ENCODE results near the gene CCDC157. TPM values are rescaled to one million over a fixed set of nuclear protein-coding genes. Genes with fewer than 3 reads are reported as not detected.
A peak's percentile ranks its signal among the peaks of the same experiment; 100 is the strongest.

CCDC157 gene
- total RNA-seq, 2 experiments from 2014 or later, result 2.1 to 2.9 TPM

- ChIA-PET CTCF (interaction anchor here (1.1 to 4.5 kb wide), 5 partner anchors 8 to 769 kb away, joined by 3 to 28 read pairs (median 4); partner anchors contain the start of genes CASTOR1 and RNF215), POLR2A (interaction anchor here (0.6 to 1.6 kb wide), 5 partner anchors 10 to 31 kb away, joined by 3 to 6 read pairs (median 3); partner anchors contain the start of gene TBC1D10A)
- peaks cover 12% of the 10 kb centered on the region for H3K36me3 Mint-ChIP-seq
- peaks cover 91% of the 10 kb centered on the region for H3K4me1 Mint-ChIP-seq (ENCODE audit: low read depth)
- no peak overlapping the region for H3K4me3 Mint-ChIP-seq
- no peaks in the 10 kb centered on the region for H3K9me3 Mint-ChIP-seq
- H3K27ac Mint-ChIP-seq, result peak overlapping the region; percentile 84
- intact Hi-C loops (cut with micrococcal nuclease), result no loop called here
- DNase-seq, result peak; percentile 44
- no peaks in the 10 kb centered on the region for H3K27me3 Mint-ChIP-seq
Observed at GRCh38 chr22:30315962-30316576, 40.7 kb upstream of the CCDC157 start.

DNA sequence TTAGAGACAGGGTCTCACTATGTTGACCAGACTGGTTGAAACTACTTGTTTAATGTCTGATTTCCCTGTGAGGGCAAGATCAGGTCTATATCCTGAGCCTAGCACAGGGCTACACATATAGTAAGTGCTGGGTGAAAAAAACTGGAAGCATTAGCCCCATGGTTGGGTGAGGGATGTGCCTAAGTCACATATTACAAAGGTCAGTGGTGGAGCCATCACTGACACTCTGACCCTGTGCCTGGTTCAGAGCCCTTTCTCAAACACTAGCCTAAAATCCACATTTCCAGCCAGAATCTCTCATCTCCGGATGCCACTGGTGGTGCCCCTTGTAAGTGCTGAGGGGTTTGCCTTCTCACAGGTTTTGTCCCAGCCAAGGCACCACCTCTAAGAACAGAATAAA lies 39.0 kb upstream of the CCDC157 start:
- Mint-ChIP-seq H3K4me1 (ENCODE audit: low read depth) (peaks cover 84% of the 10 kb centered on the region), H3K27ac (peak overlapping the region; percentile 49), H3K9me3 (no peaks in the 10 kb centered on the region), H3K27me3 (no peaks in the 10 kb centered on the region), H3K4me3 (no peak overlapping the region), H3K36me3 (peaks cover 12% of the 10 kb centered on the region)
- ChIA-PET CTCF (interaction anchor here (1.8 kb wide), 1 partner anchor 69 kb away, joined by 4 read pairs; the partner anchor contains the start of gene RNF215), POLR2A (no interaction called here)
- DNase-seq, result no peak
- intact Hi-C loops (cut with micrococcal nuclease), result no loop called here

- H3K4me1 Mint-ChIP-seq (ENCODE audit: low read depth), result peaks cover 84% of the 10 kb centered on the region
- ChIA-PET POLR2A (interaction anchor here (0.5 kb wide), 1 partner anchor 94 kb away, joined by 3 read pairs; no protein-coding TSS in a partner anchor), CTCF (interaction anchor here (11.4 kb wide), 1 partner anchor 30 kb away, joined by 117 read pairs; the partner anchor contains the start of gene CASTOR1)
- intact Hi-C loops (cut with micrococcal nuclease), result no loop called here
- no peak for DNase-seq
- H3K36me3 Mint-ChIP-seq, result peaks cover 9% of the 10 kb centered on the region
- no peaks in the 10 kb centered on the region for H3K27me3 Mint-ChIP-seq
- no peaks in the 10 kb centered on the region for H3K9me3 Mint-ChIP-seq
- peak overlapping the region; percentile 49 for H3K27ac Mint-ChIP-seq
- no peak overlapping the region for H3K4me3 Mint-ChIP-seq
Observed at GRCh38 chr22:30318799-30319419, 37.9 kb upstream of the CCDC157 start.

- POLR2A ChIA-PET, result no interaction called here
- H3K9me3 Mint-ChIP-seq, result no peaks in the 10 kb centered on the region
- no peak for DNase-seq
- intact Hi-C loops (cut with micrococcal nuclease), result no loop called here
- CTCF ChIA-PET, result interaction anchor here (1.3 to 11.4 kb wide), 3 partner anchors 15 to 105 kb away, joined by 3 to 117 read pairs (median 3); partner anchors contain the start of genes CASTOR1 and MTFP1
- no peak overlapping the region for H3K4me3 Mint-ChIP-seq
- peak overlapping the region; percentile 10 for H3K27ac Mint-ChIP-seq
- H3K36me3 Mint-ChIP-seq, result peaks cover 9% of the 10 kb centered on the region
- H3K4me1 Mint-ChIP-seq (ENCODE audit: low read depth), result peaks cover 84% of the 10 kb centered on the region
- no peaks in the 10 kb centered on the region for H3K27me3 Mint-ChIP-seq
Observed at GRCh38 chr22:30320021-30320556, 36.7 kb upstream of the CCDC157 start.

- H3K27ac Mint-ChIP-seq, result no peak overlapping the region
- H3K4me3 Mint-ChIP-seq, result no peak overlapping the region
- no peaks in the 10 kb centered on the region for H3K9me3 Mint-ChIP-seq
- no peak for DNase-seq
- H3K27me3 Mint-ChIP-seq, result no peaks in the 10 kb centered on the region
- H3K36me3 Mint-ChIP-seq, result peaks cover 11% of the 10 kb centered on the region
- ChIA-PET CTCF (interaction anchor here (0.7 to 11.4 kb wide), 5 partner anchors 14 to 101 kb away, joined by 3 to 117 read pairs (median 3); partner anchors contain the start of genes CASTOR1 and SF3A1), POLR2A (no interaction called here)
- intact Hi-C loops (cut with micrococcal nuclease), result no loop called here
- H3K4me1 Mint-ChIP-seq (ENCODE audit: low read depth), result peaks cover 78% of the 10 kb centered on the region
Observed at GRCh38 chr22:30321461-30321860, 35.3 kb upstream of the CCDC157 start.

DNA sequence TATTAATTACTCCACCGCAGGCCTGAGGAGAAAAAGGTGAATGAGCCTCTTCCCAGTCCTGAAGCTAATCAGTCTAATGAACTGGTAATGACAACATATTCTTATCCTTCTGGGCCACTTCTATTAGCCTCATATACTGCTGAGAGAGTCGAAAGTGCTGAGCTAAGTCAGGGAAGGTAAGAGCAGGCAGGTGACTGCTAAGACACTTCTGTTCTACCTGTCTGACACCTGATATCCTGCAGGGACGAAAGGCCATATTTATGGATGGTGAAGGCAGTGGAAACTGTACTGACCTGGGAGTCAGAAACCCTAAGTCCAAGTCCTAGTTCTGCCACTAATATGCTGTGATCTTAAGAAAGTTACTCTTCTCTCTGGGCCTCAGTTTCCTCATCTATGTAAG lies 33.6 kb upstream of the CCDC157 start:
- ChIA-PET CTCF (interaction anchor here (0.6 to 11.4 kb wide), 3 partner anchors 7 to 56 kb away, joined by 3 to 117 read pairs (median 9); partner anchors contain the start of gene CASTOR1), POLR2A (interaction anchor here (0.7 to 0.9 kb wide), 3 partner anchors 9 to 15 kb away, joined by 3 to 4 read pairs (median 3); no protein-coding TSS in a partner anchor)
- Mint-ChIP-seq H3K36me3 (peaks cover 11% of the 10 kb centered on the region), H3K27ac (peak overlapping the region; percentile 78), H3K27me3 (no peaks in the 10 kb centered on the region), H3K4me3 (no peak overlapping the region), H3K9me3 (no peaks in the 10 kb centered on the region), H3K4me1 (ENCODE audit: low read depth) (peaks cover 76% of the 10 kb centered on the region)
- intact Hi-C loops (cut with micrococcal nuclease), result no loop called here
- no peak for DNase-seq

DNA sequence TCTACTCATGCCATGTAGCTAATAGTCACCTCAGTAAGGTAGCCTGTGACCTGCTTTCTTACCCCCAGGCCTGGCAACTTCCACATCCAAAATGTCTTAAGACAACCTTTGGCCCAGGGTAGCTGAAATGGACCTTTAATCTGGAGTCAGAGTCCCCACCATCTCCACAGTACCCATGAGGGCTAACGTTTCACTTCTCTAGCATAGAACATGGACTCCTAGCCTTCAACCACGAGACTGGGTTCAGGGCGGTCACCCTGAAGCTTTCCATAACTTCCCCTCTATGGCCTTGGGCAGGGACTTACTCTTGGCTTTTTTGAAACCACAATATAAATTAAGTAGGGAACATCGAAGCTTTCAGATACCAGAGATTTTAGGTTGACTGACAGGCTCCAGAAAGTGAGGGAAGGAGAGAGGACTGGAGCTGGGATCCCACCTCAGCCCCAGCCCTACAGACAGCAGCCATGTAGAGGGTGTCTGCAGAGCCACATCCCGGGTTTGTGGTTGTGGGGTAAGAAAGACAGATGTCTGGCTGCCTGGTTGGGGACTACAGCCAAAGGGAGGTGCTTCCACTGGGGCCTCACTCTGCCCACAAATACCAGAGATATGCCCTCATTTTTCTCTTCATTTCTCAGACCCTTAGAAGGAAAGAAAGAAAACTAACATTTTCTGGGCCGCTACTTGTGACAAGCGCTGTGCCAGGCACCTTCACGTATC lies 32.6 kb upstream of the CCDC157 start:
- Mint-ChIP-seq H3K27ac (peak overlapping the region; percentile 78), H3K4me3 (peak overlapping the region; percentile 83), H3K36me3 (peaks cover 7% of the 10 kb centered on the region), H3K4me1 (ENCODE audit: low read depth) (peaks cover 66% of the 10 kb centered on the region), H3K9me3 (no peaks in the 10 kb centered on the region), H3K27me3 (no peaks in the 10 kb centered on the region)
- CTCF ChIA-PET, result interaction anchor here (1.0 to 11.4 kb wide), 4 partner anchors 8 to 63 kb away, joined by 4 to 117 read pairs (median 8); partner anchors contain the start of genes CASTOR1 and RNF215
- POLR2A ChIA-PET, result interaction anchor here (0.7 to 1.6 kb wide), 3 partner anchors 9 to 14 kb away, joined by 3 to 5 read pairs (median 3); no protein-coding TSS in a partner anchor
- intact Hi-C loops (cut with micrococcal nuclease), result loop anchor here (1.0 kb wide), 1 partner anchor 23 kb away; no protein-coding TSS in a partner anchor
- peak; percentile 63 for DNase-seq

DNA sequence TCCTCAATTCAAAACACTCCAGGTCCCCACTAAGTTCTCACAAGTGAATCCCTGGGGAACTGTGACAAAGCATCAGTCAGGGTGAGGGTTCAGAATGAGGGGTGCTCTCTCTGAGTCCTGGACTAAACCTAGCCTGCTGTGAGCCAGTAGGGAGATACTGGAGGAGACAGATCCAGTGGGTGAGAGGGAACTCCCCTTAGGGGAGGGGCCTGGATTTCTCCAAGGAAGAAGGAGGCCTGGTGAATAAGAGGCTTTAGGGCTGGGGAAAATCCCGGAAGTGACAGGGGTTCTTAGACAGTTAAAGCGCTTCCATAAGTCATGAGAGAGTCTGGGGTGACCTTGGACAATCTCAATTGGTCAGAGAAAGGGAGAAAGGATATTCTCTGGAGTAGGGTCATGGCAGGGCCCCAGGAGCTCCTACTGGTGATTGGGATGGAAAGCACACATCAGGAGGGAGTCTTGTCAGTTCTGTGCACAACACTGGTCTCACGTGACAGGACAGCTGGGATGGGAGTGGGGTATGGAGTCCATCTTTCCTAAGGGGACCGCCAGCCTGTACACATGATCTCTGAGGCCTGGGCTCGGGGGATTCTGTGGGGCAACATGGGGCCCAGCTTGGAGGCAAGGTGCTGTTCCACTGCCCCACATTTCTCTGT lies 31.6 kb upstream of the CCDC157 start:
- CTCF ChIA-PET, result interaction anchor here (0.6 to 11.4 kb wide), 6 partner anchors 9 to 62 kb away, joined by 3 to 117 read pairs (median 6); partner anchors contain the start of genes CASTOR1 and RNF215
- Mint-ChIP-seq H3K36me3 (peaks cover 8% of the 10 kb centered on the region), H3K4me3 (peak overlapping the region; percentile 83), H3K27me3 (no peaks in the 10 kb centered on the region), H3K9me3 (no peaks in the 10 kb centered on the region), H3K4me1 (ENCODE audit: low read depth) (peaks cover 57% of the 10 kb centered on the region), H3K27ac (peak overlapping the region; percentile 78)
- DNase-seq, result no peak
- POLR2A ChIA-PET, result interaction anchor here (1.0 to 2.9 kb wide), 4 partner anchors 10 to 37 kb away, joined by 3 to 14 read pairs (median 8); partner anchors contain the start of genes CASTOR1, CCDC157 and SF3A1
- intact Hi-C loops (cut with micrococcal nuclease), result no loop called here

GRCh38 chr22:30325724-30326254 lies 31.0 kb upstream of the CCDC157 start:
- CTCF ChIA-PET, result interaction anchor here (0.6 to 11.4 kb wide), 7 partner anchors 10 to 238 kb away, joined by 3 to 117 read pairs (median 6); partner anchors contain the start of genes CASTOR1 and RNF215
- DNase-seq, result no peak

GRCh38 chr22:30326255-30326705 lies 30.5 kb upstream of the CCDC157 start:
- POLR2A ChIA-PET, result interaction anchor here (0.7 to 2.9 kb wide), 7 partner anchors 9 to 38 kb away, joined by 3 to 14 read pairs (median 8); partner anchors contain the start of genes CASTOR1, CCDC157 and SF3A1

More at GRCh38 chr22:30325724-30326254, 31.0 kb upstream of the CCDC157 start:
- H3K9me3 Mint-ChIP-seq, result no peaks in the 10 kb centered on the region
- H3K4me3 Mint-ChIP-seq, result peak overlapping the region; percentile 83
- intact Hi-C loops (cut with micrococcal nuclease), result loop anchor here (2.0 kb wide), 2 partner anchors 19 to 31 kb away; partner anchors contain the start of genes CCDC157 and SF3A1
- POLR2A ChIA-PET, result interaction anchor here (1.0 to 2.9 kb wide), 4 partner anchors 10 to 37 kb away, joined by 3 to 14 read pairs (median 10); partner anchors contain the start of genes CASTOR1, CCDC157 and SF3A1
- no peaks in the 10 kb centered on the region for H3K27me3 Mint-ChIP-seq
- peaks cover 10% of the 10 kb centered on the region for H3K36me3 Mint-ChIP-seq
- H3K27ac Mint-ChIP-seq, result peak overlapping the region; percentile 78
- H3K4me1 Mint-ChIP-seq (ENCODE audit: low read depth), result peaks cover 51% of the 10 kb centered on the region

More at GRCh38 chr22:30326255-30326705, 30.5 kb upstream of the CCDC157 start:
- DNase-seq, result peak; percentile 35
- intact Hi-C loops (cut with micrococcal nuclease), result loop anchor here (2.0 kb wide), 2 partner anchors 19 to 31 kb away; partner anchors contain the start of genes CCDC157 and SF3A1
- H3K36me3 Mint-ChIP-seq, result peaks cover 11% of the 10 kb centered on the region
- peaks cover 47% of the 10 kb centered on the region for H3K4me1 Mint-ChIP-seq (ENCODE audit: low read depth)
- no peaks in the 10 kb centered on the region for H3K9me3 Mint-ChIP-seq
- no peaks in the 10 kb centered on the region for H3K27me3 Mint-ChIP-seq
- CTCF ChIA-PET, result interaction anchor here (0.6 to 11.4 kb wide), 7 partner anchors 10 to 238 kb away, joined by 3 to 117 read pairs (median 4); partner anchors contain the start of genes CASTOR1, CCDC157, RNF215 and SF3A1
- peak overlapping the region; percentile 78 for H3K27ac Mint-ChIP-seq
- peak overlapping the region; percentile 83 for H3K4me3 Mint-ChIP-seq

Data from activated CD4-positive, alpha-beta memory T cell treated with anti-CD3 and anti-CD28 coated beads for 36 hours (primary cell).